Uterus (tissue), 2 donors: ENCODE results near the gene C16orf92.

Experiments
- CTCF ChIP-seq, 4 experiments: fragments of 200-600 bp in 2 of 4; fragments of 450-650 bp in 2 of 4; sonication (generic) in 2 of 4; IDR thresholded peaks; one replicate each; pipeline ENCODE4 v1.5.1; 2016 to 2019; ENCODE audit warnings: antibody characterized with exemption in 4 of 4, mild to moderate bottlenecking in 2 of 4, moderate library complexity in 1 of 4
- POLR2A ChIP-seq, 2 donors: fragments of 450-650 bp; IDR thresholded peaks; one replicate each; pipeline ENCODE4 v1.6.1; 2016; ENCODE audit warnings: antibody characterized with exemption in 2 of 2, mild to moderate bottlenecking in 1 of 2, moderate library complexity in 1 of 2

DNA sequence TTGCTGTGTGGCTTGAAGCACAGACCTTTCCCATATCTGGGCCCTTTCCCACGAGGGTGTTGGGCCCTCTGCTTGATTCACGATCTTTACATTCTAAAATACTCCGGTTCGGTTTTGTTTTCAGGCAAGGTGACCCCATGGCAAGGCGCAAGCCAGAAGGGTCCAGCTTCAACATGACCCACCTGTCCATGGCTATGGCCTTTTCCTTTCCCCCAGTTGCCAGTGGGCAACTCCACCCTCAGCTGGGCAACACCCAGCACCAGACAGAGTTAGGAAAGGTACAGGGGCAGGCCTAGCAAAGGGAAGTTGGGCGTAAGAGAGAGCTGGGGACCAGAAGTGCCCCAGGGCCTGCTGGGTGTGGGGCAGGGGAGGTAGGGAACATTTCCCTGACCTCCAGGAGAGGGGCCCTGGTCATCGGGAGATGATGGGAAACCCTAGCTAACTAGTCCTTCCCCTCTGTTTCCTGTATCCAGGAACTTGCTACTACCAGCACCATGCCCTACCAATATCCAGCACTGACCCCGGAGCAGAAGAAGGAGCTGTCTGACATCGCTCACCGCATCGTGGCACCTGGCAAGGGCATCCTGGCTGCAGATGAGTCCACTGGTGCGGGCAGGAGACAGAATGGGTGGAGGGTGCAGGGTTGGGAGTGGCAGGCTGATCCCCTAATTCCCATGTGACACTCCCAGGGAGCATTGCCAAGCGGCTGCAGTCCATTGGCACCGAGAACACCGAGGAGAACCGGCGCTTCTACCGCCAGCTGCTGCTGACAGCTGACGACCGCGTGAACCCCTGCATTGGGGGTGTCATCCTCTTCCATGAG lies 44.0 kb downstream of the C16orf92 start:
- TF ChIP-seq CTCF (IDR thresholded peaks at IDR 0.05): no peak
- TF ChIP-seq POLR2A (IDR thresholded peaks at IDR 0.05): no peak
